ENCODE results near the gene CATSPER3. TPM values are rescaled to one million over a fixed set of nuclear protein-coding genes. Genes with fewer than 3 reads are reported as not detected.

CATSPER3 gene
- total RNA-seq, 1 experiment from 2014 or later, result 0.50 TPM

GRCh38 chr5:134969166-134969565, 1.5 kb downstream of the CATSPER3 start:
- H3K9me3 Mint-ChIP-seq, result 0 out of 5 replicates have a peak, but pooled peaks cover 0 to 2% of the 10 kb centered on the region in 2 experiments
- H2BK5ac ChIP-seq (ENCODE audit: insufficient read length, low read length), result no peak overlapping the region

More at GRCh38 chr5:134969166-134969565, 1.5 kb downstream of the CATSPER3 start:
- Mint-ChIP-seq H3K4me3 (no peak overlapping the region), H3K27me3 (ENCODE audit: low read depth) (no peaks in the 10 kb centered on the region), H3K4me1 (no peaks in the 10 kb centered on the region), H3K27ac (no peak overlapping the region; a peak in 1 of 7 replicates), H3K36me3 (ENCODE audit: insufficient read depth in 1 of 3, low read depth in 3 of 3) (peaks cover 0 to 4% (median 2%) of the 10 kb centered on the region in 3 experiments; a peak in 3 of 7 replicates)
- Histone ChIP-seq H3K9me3 (ENCODE audit: control insufficient read depth, low read depth, low read length) (no peaks in the 10 kb centered on the region), H3K14ac (ENCODE audit: insufficient read depth, low read length) (no peak overlapping the region), H3K56ac (ENCODE audit: insufficient read length, low read depth, low read length) (no peak overlapping the region), H2AFZ (ENCODE audit: low read length) (no peak overlapping the region), H2BK12ac (ENCODE audit: insufficient read length, low read depth, low read length) (no peak overlapping the region), H3T11ph (ENCODE audit: low read length) (no peak overlapping the region), H3K23ac (ENCODE audit: insufficient read length, low read depth, low read length) (no peak overlapping the region), H2AK5ac (ENCODE audit: insufficient read length, low read length) (no peak overlapping the region), H3K4me1 (ENCODE audit: insufficient read depth, low read length) (no peaks in the 10 kb centered on the region), H3K9ac (ENCODE audit: extremely low read depth, insufficient read length, low read length) (no peak overlapping the region), H3K4ac (ENCODE audit: low read depth, low read length) (no peak overlapping the region), H4K5ac (ENCODE audit: insufficient read length, low read depth, low read length) (no peak overlapping the region), H2BK20ac (ENCODE audit: low read depth, low read length, poor library complexity, severe bottlenecking) (no peak overlapping the region), H4K91ac (ENCODE audit: insufficient read length, low read depth, low read length) (no peak overlapping the region), H4K20me1 (ENCODE audit: control insufficient read depth, insufficient read depth, insufficient read length) (no peaks in the 10 kb centered on the region), H3K23me2 (ENCODE audit: insufficient read length, low read depth, low read length, poor library complexity, severe bottlenecking) (no peaks in the 10 kb centered on the region), H3K27me3 (ENCODE audit: insufficient read depth, low read length) (no peaks in the 10 kb centered on the region), H3K18ac (ENCODE audit: insufficient read length, low read depth, low read length) (no peak overlapping the region), H4K8ac (replicated peaks; ENCODE audit: insufficient read length, low read depth, low read length) (no peak overlapping the region), H3K79me1 (ENCODE audit: insufficient read depth, low read depth, low read length, poor library complexity, severe bottlenecking) (no peaks in the 10 kb centered on the region), H2BK15ac (ENCODE audit: low read depth, low read length) (no peak overlapping the region), H3K79me2 (ENCODE audit: insufficient read depth, low read length) (no peaks in the 10 kb centered on the region), H3K4me2 (ENCODE audit: insufficient read depth, insufficient read length, low read length) (no peak overlapping the region), H3K27ac (ENCODE audit: insufficient read length, low read depth, low read length) (no peak overlapping the region), H2BK120ac (ENCODE audit: low read depth, low read length, poor library complexity, severe bottlenecking) (no peak overlapping the region)
- DNase-seq, result no peak
- TF ChIP-seq, protein P1, sequence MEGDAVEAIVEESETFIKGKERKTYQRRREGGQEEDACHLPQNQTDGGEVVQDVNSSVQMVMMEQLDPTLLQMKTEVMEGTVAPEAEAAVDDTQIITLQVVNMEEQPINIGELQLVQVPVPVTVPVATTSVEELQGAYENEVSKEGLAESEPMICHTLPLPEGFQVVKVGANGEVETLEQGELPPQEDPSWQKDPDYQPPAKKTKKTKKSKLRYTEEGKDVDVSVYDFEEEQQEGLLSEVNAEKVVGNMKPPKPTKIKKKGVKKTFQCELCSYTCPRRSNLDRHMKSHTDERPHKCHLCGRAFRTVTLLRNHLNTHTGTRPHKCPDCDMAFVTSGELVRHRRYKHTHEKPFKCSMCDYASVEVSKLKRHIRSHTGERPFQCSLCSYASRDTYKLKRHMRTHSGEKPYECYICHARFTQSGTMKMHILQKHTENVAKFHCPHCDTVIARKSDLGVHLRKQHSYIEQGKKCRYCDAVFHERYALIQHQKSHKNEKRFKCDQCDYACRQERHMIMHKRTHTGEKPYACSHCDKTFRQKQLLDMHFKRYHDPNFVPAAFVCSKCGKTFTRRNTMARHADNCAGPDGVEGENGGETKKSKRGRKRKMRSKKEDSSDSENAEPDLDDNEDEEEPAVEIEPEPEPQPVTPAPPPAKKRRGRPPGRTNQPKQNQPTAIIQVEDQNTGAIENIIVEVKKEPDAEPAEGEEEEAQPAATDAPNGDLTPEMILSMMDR (conservative IDR thresholded peaks at IDR 0.05), result no peak

Measured in H9 (cell line).